NCI-H82 treated with DMSO at 0.1 percent for 48 hours (cell line): ENCODE data around the gene SELENOV.

Experiments used
- DNase-seq: peaks from one replicate; lab custom pipeline; 2025; ENCODE audit not compliant: unreplicated experiment; lab: John Stamatoyannopoulos, UW

The SELENOV gene

GRCh38 chr19:39492225-39492624 is 22.7 kb upstream of the SELENOV start:
- DNase-seq, result no peak

- no peak for DNase-seq
These were observed 22.2 kb upstream of the SELENOV start for GRCh38 chr19:39492788-39493187.

- DNase-seq, result no peak
These were observed 20.3 kb upstream of the SELENOV start for GRCh38 chr19:39494661-39495060.

- DNase-seq, result no peak
These were observed 18.9 kb upstream of the SELENOV start for GRCh38 chr19:39496063-39496462.

GRCh38 chr19:39497701-39497995 is 17.3 kb upstream of the SELENOV start:
- DNase-seq, result peak; percentile 92

- DNase-seq, result peak; percentile 92
These were observed 16.7 kb upstream of the SELENOV start for GRCh38 chr19:39497996-39498797.

- DNase-seq, result peak; percentile 68
These were observed 15.9 kb upstream of the SELENOV start, which contains the start of gene DLL3 for GRCh38 chr19:39498798-39499642. Gene DLL3 (plus strand): TSS chr19:39498947. CDS start chr19:39498975, 28 bp downstream.

- DNase-seq, result no peak
These were observed 15.0 kb upstream of the SELENOV start for GRCh38 chr19:39499932-39500331.

- no peak for DNase-seq
These were observed 14.4 kb upstream of the SELENOV start for GRCh38 chr19:39500543-39500942.

GRCh38 chr19:39501340-39501739 is 13.6 kb upstream of the SELENOV start:
- DNase-seq, result no peak

- DNase-seq, result no peak
These were observed 12.1 kb upstream of the SELENOV start for GRCh38 chr19:39502640-39503417.

GRCh38 chr19:39506598-39506943 is 8.4 kb upstream of the SELENOV start:
- DNase-seq, result no peak

- peak; percentile 67 for DNase-seq
These were observed 7.8 kb upstream of the SELENOV start for GRCh38 chr19:39506944-39507714.

- no peak for DNase-seq
These were observed 7.1 kb upstream of the SELENOV start for GRCh38 chr19:39507715-39508364.

GRCh38 chr19:39508629-39509028 is 6.3 kb upstream of the SELENOV start:
- DNase-seq, result no peak

- no peak for DNase-seq
These were observed 5.7 kb upstream of the SELENOV start for GRCh38 chr19:39509233-39509632.

GRCh38 chr19:39512988-39513387 is 2.0 kb upstream of the SELENOV start:
- DNase-seq, result no peak

GRCh38 chr19:39515551-39516191 is 732 bp downstream of the SELENOV start:
- DNase-seq, result no peak

- DNase-seq, result no peak
These were observed 1.3 kb downstream of the SELENOV start for GRCh38 chr19:39516270-39516669.

GRCh38 chr19:39517432-39517831 is 2.5 kb downstream of the SELENOV start:
- DNase-seq, result no peak
